Parathyroid adenoma (tissue), 2 donors: ENCODE results near the gene B3GNT7.

Experiments used
- H2AFZ ChIP-seq: fragments of 300-600 bp; sonication (generic); one replicate; pipeline ENCODE4 v1.7.0; 2017; ENCODE audit warnings: antibody characterized with exemption, mild to moderate bottlenecking
- H3K27ac ChIP-seq: fragments of 300-600 bp; sonication (generic); one replicate; pipeline ENCODE4 v1.7.0; 2017
- H3K27me3 ChIP-seq: fragments of 300-600 bp; sonication (generic); one replicate; pipeline ENCODE4 v1.7.0; 2017; ENCODE audit warnings: low read length; ENCODE audit not compliant: control insufficient read depth, insufficient read depth
- H3K36me3 ChIP-seq: fragments of 300-600 bp; sonication (generic); one replicate; pipeline ENCODE4 v1.7.0; 2017; ENCODE audit warnings: low read length; ENCODE audit not compliant: control insufficient read depth, insufficient read depth
- H3K4me1 ChIP-seq: fragments of 300-600 bp; sonication (generic); one replicate; pipeline ENCODE4 v1.7.0; 2017; ENCODE audit warnings: control low read depth
- H3K4me2 ChIP-seq: fragments of 300-600 bp; sonication (generic); one replicate; pipeline ENCODE4 v1.7.0; 2017; ENCODE audit warnings: low read length
- H3K4me3 ChIP-seq: fragments of 300-600 bp; sonication (generic); one replicate; pipeline ENCODE4 v1.7.0; 2017; ENCODE audit warnings: low read depth, low read length
- H3K79me2 ChIP-seq: fragments of 300-600 bp; sonication (generic); one replicate; pipeline ENCODE4 v1.7.0; 2017; ENCODE audit warnings: control low read depth
- H3K9ac ChIP-seq: fragments of 300-600 bp; sonication (generic); one replicate; pipeline ENCODE4 v1.7.0; 2017; ENCODE audit warnings: mild to moderate bottlenecking
- H3K9me3 ChIP-seq: fragments of 300-600 bp; sonication (generic); one replicate; pipeline ENCODE4 v1.7.0; 2017; ENCODE audit warnings: low read length; ENCODE audit not compliant: control insufficient read depth
- CTCF ChIP-seq: fragments of 300-600 bp; sonication (generic); IDR thresholded peaks from one replicate; pipeline ENCODE4 v1.7.0; 2017; ENCODE audit warnings: antibody characterized with exemption, mild to moderate bottlenecking
- donor health status: primary hyperparathyroidism.

B3GNT7 gene

GRCh38 chr2:231356466-231356844, 39.1 kb upstream of the B3GNT7 start:
- Histone ChIP-seq H3K27ac (no peak overlapping the region), H3K79me2 (no peaks in the 10 kb centered on the region), H3K4me1 (no peaks in the 10 kb centered on the region), H3K27me3 (no peaks in the 10 kb centered on the region), H3K36me3 (no peaks in the 10 kb centered on the region), H3K4me3 (no peak overlapping the region), H3K9ac (no peak overlapping the region), H3K4me2 (no peak overlapping the region), H3K9me3 (no peaks in the 10 kb centered on the region), H2AFZ (no peak overlapping the region)
- TF ChIP-seq CTCF = no peak

- Histone ChIP-seq H3K9ac (no peak overlapping the region), H3K36me3 (no peaks in the 10 kb centered on the region), H3K27ac (no peak overlapping the region), H3K27me3 (no peaks in the 10 kb centered on the region), H3K4me3 (no peak overlapping the region), H3K9me3 (no peaks in the 10 kb centered on the region), H3K79me2 (no peaks in the 10 kb centered on the region), H2AFZ (no peak overlapping the region), H3K4me1 (no peaks in the 10 kb centered on the region), H3K4me2 (no peak overlapping the region)
- no peak for TF ChIP-seq CTCF
These were observed 38.5 kb upstream of the B3GNT7 start for GRCh38 chr2:231357048-231357447.

- Histone ChIP-seq H3K9ac (no peak overlapping the region), H3K36me3 (no peaks in the 10 kb centered on the region), H3K9me3 (no peaks in the 10 kb centered on the region), H3K27ac (no peak overlapping the region), H3K79me2 (no peaks in the 10 kb centered on the region), H3K27me3 (no peaks in the 10 kb centered on the region), H3K4me3 (no peak overlapping the region), H2AFZ (no peak overlapping the region), H3K4me1 (no peaks in the 10 kb centered on the region), H3K4me2 (no peak overlapping the region)
- TF ChIP-seq CTCF = no peak
These were observed 37.6 kb upstream of the B3GNT7 start for GRCh38 chr2:231357931-231358330.

GRCh38 chr2:231359441-231359840, 36.1 kb upstream of the B3GNT7 start:
- Histone ChIP-seq H3K9me3 (no peaks in the 10 kb centered on the region), H3K27me3 (no peaks in the 10 kb centered on the region), H3K4me1 (no peaks in the 10 kb centered on the region), H3K4me3 (no peak overlapping the region), H3K36me3 (no peaks in the 10 kb centered on the region), H2AFZ (no peak overlapping the region), H3K79me2 (no peaks in the 10 kb centered on the region), H3K4me2 (no peak overlapping the region), H3K9ac (no peak overlapping the region), H3K27ac (no peak overlapping the region)
- no peak for TF ChIP-seq CTCF

GRCh38 chr2:231359948-231360347, 35.6 kb upstream of the B3GNT7 start:
- Histone ChIP-seq H3K4me2 (no peak overlapping the region), H3K9me3 (no peaks in the 10 kb centered on the region), H3K79me2 (no peaks in the 10 kb centered on the region), H3K4me1 (no peaks in the 10 kb centered on the region), H3K27ac (no peak overlapping the region), H3K9ac (no peak overlapping the region), H3K4me3 (no peak overlapping the region), H3K36me3 (no peaks in the 10 kb centered on the region), H2AFZ (no peak overlapping the region), H3K27me3 (no peaks in the 10 kb centered on the region)
- no peak for TF ChIP-seq CTCF
